A549 (cell line): ENCODE results near the gene ANKFN1.

Source experiments
- CBX8 ChIP-seq: fragments of 200-600 bp; sonication (generic); IDR thresholded peaks from 2 replicates; pipeline ENCODE4 v1.6.1; 2016
- MAFK ChIP-seq: fragments of 450-650 bp; IDR thresholded peaks from 2 replicates; pipeline ENCODE4 v1.6.1; 2014; ENCODE audit not compliant: partially characterized antibody
- POLR2AphosphoS2 ChIP-seq: conservative IDR thresholded peaks from 2 replicates; pipeline ENCODE4 v1.6.1; 2012; ENCODE audit warnings: low read length, improper control_type of control experiment, inconsistent platforms
- RAD21 ChIP-seq, 2 experiments: fragments of >200 bp in 1 of 2; sonication (Bioruptor Twin) in 1 of 2; formaldehyde crosslinking in 1 of 2; IDR thresholded peaks in 1 of 2; conservative IDR thresholded peaks in 1 of 2; 2 replicates in 1 of 2; 3 replicates in 1 of 2; pipeline ENCODE4 v1.6.1; 2012 to 2018; ENCODE audit warnings: inconsistent platforms in 1 of 2
- RNF2 ChIP-seq: fragments of 200-600 bp; sonication (generic); IDR thresholded peaks from 2 replicates; pipeline ENCODE4 v1.6.1; 2016; ENCODE audit warnings: low read depth, mild to moderate bottlenecking, antibody characterized with exemption, moderate library complexity, borderline replicate concordance
- SMC3 ChIP-seq: fragments of >200 bp; sonication (Bioruptor Twin); formaldehyde crosslinking; IDR thresholded peaks from 3 replicates; pipeline ENCODE4 v1.6.1; 2018; ENCODE audit warnings: inconsistent platforms
- ZFP36 ChIP-seq: fragments of 450-650 bp; IDR thresholded peaks from 2 replicates; pipeline ENCODE4 v1.6.1; 2014; ENCODE audit warnings: borderline replicate concordance; ENCODE audit not compliant: partially characterized antibody
- TF ChIP-seq, protein P1 (sequence below): fragments of 200-600 bp; sonication (generic); IDR thresholded peaks from 2 replicates; pipeline ENCODE4 v1.6.1; 2016; ENCODE audit warnings: antibody characterized with exemption, mild to moderate bottlenecking, moderate library complexity
- TF ChIP-seq, protein P2 (sequence below): fragments of >200 bp; sonication (Bioruptor Twin); formaldehyde crosslinking; IDR thresholded peaks from 3 replicates; pipeline ENCODE4 v1.5.1; 2016
- TF ChIP-seq, protein P3 (sequence below): fragments of 150-350 bp; IDR thresholded peaks from 2 replicates; pipeline ENCODE4 v1.6.1; 2014; ENCODE audit warnings: low read depth, mild to moderate bottlenecking, low read length
- TF ChIP-seq, protein P4 (sequence below): IDR thresholded peaks from 2 replicates; pipeline ENCODE4 v1.6.1; 2012

DNA sequence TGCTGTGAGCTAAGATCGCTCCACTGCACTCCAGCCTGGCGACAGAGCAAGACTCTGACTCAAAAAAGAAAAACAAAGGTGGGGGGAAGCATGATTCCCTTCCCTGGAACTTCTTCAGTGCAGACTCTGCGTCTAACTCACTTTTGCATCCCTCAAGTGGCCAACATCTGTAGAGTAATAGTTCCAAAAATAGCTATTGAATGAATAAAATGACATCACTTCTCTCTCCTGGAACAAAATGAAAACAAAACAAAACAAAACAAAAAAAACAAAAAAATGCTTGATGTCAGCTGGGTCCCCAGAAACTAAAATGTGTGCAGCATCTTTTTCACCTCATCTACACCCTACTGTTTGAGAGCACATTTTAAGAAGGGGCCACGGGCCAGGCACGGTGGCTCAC lies 242.5 kb downstream of the ANKFN1 start:
- TF ChIP-seq, protein P1, sequence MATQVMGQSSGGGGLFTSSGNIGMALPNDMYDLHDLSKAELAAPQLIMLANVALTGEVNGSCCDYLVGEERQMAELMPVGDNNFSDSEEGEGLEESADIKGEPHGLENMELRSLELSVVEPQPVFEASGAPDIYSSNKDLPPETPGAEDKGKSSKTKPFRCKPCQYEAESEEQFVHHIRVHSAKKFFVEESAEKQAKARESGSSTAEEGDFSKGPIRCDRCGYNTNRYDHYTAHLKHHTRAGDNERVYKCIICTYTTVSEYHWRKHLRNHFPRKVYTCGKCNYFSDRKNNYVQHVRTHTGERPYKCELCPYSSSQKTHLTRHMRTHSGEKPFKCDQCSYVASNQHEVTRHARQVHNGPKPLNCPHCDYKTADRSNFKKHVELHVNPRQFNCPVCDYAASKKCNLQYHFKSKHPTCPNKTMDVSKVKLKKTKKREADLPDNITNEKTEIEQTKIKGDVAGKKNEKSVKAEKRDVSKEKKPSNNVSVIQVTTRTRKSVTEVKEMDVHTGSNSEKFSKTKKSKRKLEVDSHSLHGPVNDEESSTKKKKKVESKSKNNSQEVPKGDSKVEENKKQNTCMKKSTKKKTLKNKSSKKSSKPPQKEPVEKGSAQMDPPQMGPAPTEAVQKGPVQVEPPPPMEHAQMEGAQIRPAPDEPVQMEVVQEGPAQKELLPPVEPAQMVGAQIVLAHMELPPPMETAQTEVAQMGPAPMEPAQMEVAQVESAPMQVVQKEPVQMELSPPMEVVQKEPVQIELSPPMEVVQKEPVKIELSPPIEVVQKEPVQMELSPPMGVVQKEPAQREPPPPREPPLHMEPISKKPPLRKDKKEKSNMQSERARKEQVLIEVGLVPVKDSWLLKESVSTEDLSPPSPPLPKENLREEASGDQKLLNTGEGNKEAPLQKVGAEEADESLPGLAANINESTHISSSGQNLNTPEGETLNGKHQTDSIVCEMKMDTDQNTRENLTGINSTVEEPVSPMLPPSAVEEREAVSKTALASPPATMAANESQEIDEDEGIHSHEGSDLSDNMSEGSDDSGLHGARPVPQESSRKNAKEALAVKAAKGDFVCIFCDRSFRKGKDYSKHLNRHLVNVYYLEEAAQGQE, result no peak
- TF ChIP-seq MAFK (no peak), POLR2AphosphoS2 (no peak), ZFP36 (no peak), RNF2 (no peak), CBX8 (no peak), SMC3 (no peak), RAD21 (conservative IDR thresholded peaks at IDR 0.05 in 1 of 2, IDR thresholded peaks at IDR 0.05 in 1 of 2) (no peak)
- TF ChIP-seq, protein P2, sequence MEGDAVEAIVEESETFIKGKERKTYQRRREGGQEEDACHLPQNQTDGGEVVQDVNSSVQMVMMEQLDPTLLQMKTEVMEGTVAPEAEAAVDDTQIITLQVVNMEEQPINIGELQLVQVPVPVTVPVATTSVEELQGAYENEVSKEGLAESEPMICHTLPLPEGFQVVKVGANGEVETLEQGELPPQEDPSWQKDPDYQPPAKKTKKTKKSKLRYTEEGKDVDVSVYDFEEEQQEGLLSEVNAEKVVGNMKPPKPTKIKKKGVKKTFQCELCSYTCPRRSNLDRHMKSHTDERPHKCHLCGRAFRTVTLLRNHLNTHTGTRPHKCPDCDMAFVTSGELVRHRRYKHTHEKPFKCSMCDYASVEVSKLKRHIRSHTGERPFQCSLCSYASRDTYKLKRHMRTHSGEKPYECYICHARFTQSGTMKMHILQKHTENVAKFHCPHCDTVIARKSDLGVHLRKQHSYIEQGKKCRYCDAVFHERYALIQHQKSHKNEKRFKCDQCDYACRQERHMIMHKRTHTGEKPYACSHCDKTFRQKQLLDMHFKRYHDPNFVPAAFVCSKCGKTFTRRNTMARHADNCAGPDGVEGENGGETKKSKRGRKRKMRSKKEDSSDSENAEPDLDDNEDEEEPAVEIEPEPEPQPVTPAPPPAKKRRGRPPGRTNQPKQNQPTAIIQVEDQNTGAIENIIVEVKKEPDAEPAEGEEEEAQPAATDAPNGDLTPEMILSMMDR, result no peak
- TF ChIP-seq, protein P3, sequence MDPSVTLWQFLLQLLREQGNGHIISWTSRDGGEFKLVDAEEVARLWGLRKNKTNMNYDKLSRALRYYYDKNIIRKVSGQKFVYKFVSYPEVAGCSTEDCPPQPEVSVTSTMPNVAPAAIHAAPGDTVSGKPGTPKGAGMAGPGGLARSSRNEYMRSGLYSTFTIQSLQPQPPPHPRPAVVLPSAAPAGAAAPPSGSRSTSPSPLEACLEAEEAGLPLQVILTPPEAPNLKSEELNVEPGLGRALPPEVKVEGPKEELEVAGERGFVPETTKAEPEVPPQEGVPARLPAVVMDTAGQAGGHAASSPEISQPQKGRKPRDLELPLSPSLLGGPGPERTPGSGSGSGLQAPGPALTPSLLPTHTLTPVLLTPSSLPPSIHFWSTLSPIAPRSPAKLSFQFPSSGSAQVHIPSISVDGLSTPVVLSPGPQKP, result no peak
- TF ChIP-seq, protein P4, sequence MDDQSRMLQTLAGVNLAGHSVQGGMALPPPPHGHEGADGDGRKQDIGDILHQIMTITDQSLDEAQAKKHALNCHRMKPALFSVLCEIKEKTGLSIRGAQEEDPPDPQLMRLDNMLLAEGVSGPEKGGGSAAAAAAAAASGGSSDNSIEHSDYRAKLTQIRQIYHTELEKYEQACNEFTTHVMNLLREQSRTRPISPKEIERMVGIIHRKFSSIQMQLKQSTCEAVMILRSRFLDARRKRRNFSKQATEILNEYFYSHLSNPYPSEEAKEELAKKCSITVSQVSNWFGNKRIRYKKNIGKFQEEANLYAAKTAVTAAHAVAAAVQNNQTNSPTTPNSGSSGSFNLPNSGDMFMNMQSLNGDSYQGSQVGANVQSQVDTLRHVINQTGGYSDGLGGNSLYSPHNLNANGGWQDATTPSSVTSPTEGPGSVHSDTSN, result no peak
